Measurements from ENCODE around the gene SH3RF3. TPM values are rescaled to one million over a fixed set of nuclear protein-coding genes. Genes with fewer than 3 reads are reported as not detected.

The SH3RF3 gene
- total and polyA plus RNA-seq, 4 donors, result 2.9 to 9.7 (median 8.6) TPM

DNA sequence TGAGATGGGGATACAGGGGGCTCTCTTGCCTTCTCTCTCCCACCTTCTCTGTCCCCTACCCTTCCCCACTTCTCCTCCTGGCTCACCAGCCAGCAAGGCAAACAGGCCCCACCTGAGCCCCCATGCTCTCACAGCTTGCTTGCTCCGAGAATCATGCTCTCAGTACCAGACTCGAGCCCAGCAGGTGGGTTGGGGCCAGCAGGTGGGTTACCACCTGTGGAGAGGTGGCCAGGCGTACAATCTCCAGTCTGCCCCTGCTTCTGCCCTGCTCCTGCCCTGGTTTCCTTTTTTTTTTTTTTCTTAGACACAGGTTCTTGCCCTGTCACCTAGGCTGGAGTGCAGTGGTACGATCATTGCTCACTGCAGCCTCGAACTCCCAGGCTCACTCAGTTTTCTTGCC, 214.5 kb downstream of the SH3RF3 start:
- 96 to 97% methylated on average over 5 of the region's 5 CpGs for WGBS, 2 donors
- Histone ChIP-seq H3K36me3 (ENCODE audit: control insufficient read depth in 4 of 4, insufficient read depth in 4 of 4, low read length in 4 of 4) (no peaks in the 10 kb centered on the region), H3K27ac (ENCODE audit: low read depth in 1 of 2, low read length in 1 of 2) (no peak overlapping the region), H3K9me3 (ENCODE audit: control insufficient read depth in 4 of 4, insufficient read depth in 3 of 4, low read length in 3 of 4) (no peaks in the 10 kb centered on the region), H3K4me1 (ENCODE audit: control insufficient read depth in 5 of 5, insufficient read depth in 5 of 5, low read length in 5 of 5) (peaks cover 0 to 15% (median 0%) of the 10 kb centered on the region in 5 donors), H3K9ac (ENCODE audit: insufficient read depth in 1 of 2, low read length in 2 of 2) (no peak overlapping the region), H3K27me3 (ENCODE audit: control insufficient read depth in 3 of 3, insufficient read depth in 3 of 3, low read length in 2 of 3) (no peaks in the 10 kb centered on the region), H3K4me3 (no peak overlapping the region)
- DNase-seq, result no peak
- TF ChIP-seq, protein P1, sequence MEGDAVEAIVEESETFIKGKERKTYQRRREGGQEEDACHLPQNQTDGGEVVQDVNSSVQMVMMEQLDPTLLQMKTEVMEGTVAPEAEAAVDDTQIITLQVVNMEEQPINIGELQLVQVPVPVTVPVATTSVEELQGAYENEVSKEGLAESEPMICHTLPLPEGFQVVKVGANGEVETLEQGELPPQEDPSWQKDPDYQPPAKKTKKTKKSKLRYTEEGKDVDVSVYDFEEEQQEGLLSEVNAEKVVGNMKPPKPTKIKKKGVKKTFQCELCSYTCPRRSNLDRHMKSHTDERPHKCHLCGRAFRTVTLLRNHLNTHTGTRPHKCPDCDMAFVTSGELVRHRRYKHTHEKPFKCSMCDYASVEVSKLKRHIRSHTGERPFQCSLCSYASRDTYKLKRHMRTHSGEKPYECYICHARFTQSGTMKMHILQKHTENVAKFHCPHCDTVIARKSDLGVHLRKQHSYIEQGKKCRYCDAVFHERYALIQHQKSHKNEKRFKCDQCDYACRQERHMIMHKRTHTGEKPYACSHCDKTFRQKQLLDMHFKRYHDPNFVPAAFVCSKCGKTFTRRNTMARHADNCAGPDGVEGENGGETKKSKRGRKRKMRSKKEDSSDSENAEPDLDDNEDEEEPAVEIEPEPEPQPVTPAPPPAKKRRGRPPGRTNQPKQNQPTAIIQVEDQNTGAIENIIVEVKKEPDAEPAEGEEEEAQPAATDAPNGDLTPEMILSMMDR (IDR thresholded peaks at IDR 0.05; ENCODE audit: control extremely low read depth, extremely low read depth), result no peak
- no peak for ATAC-seq (ENCODE audit: insufficient read depth, low FRiP score)

DNA sequence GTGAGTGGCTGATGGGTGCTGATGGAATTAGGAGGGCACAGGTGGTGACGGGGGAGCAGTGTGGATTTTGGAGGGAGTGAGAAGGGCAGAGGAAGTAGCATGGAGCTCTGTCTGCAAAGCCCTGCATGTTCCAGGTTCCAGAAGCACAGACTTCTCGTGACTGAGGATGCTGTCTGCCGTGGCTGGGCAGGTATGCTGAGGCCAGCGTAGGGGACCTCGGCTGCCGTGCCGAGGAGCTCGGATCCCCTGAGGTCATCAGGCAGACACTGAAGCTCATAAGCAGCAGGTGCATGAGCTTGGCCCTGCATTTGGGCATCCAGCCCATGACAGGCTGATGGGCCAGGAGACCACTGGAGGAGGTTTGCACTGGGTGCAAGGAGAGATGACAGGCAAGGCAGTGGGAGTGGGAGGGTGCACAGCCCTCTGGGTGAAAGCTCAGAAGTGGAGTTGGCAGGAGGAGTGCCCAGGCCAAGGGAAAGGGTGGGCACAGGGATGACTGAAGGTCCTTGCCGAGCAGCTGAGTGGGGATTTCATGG, 215.3 kb downstream of the SH3RF3 start:
- H3K9ac ChIP-seq (ENCODE audit: insufficient read depth in 1 of 2, low read length in 2 of 2), result no peak overlapping the region
- 96% methylated on average over 9 of the region's 9 CpGs for WGBS, 2 donors
- no peak for DNase-seq

DNA sequence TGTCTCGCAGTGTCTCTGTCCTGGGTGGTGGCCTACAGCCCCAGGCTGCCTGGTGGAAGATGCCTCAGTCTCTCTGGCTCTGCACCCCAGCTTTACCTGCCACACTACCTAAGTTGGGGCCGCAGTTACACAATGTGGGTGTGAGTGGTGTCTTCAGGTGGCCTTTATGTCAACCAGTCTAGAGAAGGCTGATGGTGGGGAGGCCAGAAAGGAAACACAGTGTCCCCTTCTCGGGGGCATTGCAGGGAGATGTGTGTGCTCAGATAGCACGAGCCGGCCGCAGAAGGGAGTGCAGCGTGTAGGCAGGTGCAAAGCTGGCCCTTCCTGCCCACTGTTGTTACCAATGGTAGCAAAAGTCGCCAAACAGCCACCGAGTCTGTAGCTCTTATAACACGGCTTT, 216.1 kb downstream of the SH3RF3 start:
- Histone ChIP-seq H3K27ac (ENCODE audit: low read depth in 1 of 2, low read length in 1 of 2) (no peak overlapping the region), H3K4me3 (no peak overlapping the region), H3K27me3 (ENCODE audit: control insufficient read depth in 3 of 3, insufficient read depth in 3 of 3, low read length in 2 of 3) (no peaks in the 10 kb centered on the region), H3K36me3 (ENCODE audit: control insufficient read depth in 4 of 4, insufficient read depth in 4 of 4, low read length in 4 of 4) (no peaks in the 10 kb centered on the region), H3K9ac (ENCODE audit: insufficient read depth in 1 of 2, low read length in 2 of 2) (no peak overlapping the region), H3K9me3 (ENCODE audit: control insufficient read depth in 4 of 4, insufficient read depth in 3 of 4, low read length in 3 of 4) (no peaks in the 10 kb centered on the region), H3K4me1 (ENCODE audit: control insufficient read depth in 5 of 5, insufficient read depth in 5 of 5, low read length in 5 of 5) (peaks cover 0 to 15% (median 5%) of the 10 kb centered on the region in 5 donors)
- TF ChIP-seq, protein P1 (IDR thresholded peaks at IDR 0.05; ENCODE audit: control extremely low read depth, extremely low read depth), result no peak
- 85 to 90% methylated on average over 10 of the region's 10 CpGs for WGBS, 2 donors
- DNase-seq (no peak), ATAC-seq (ENCODE audit: insufficient read depth, low FRiP score) (no peak)

More for the DNA sequence above, 215.3 kb downstream of the SH3RF3 start:
- Histone ChIP-seq H3K9me3 (ENCODE audit: control insufficient read depth in 4 of 4, insufficient read depth in 3 of 4, low read length in 3 of 4) (no peaks in the 10 kb centered on the region), H3K27ac (ENCODE audit: low read depth in 1 of 2, low read length in 1 of 2) (no peak overlapping the region), H3K27me3 (ENCODE audit: control insufficient read depth in 3 of 3, insufficient read depth in 3 of 3, low read length in 2 of 3) (no peaks in the 10 kb centered on the region), H3K4me3 (no peak overlapping the region), H3K36me3 (ENCODE audit: control insufficient read depth in 4 of 4, insufficient read depth in 4 of 4, low read length in 4 of 4) (no peaks in the 10 kb centered on the region), H3K4me1 (ENCODE audit: control insufficient read depth in 5 of 5, insufficient read depth in 5 of 5, low read length in 5 of 5) (peaks cover 0 to 13% (median 1%) of the 10 kb centered on the region in 5 donors)
- TF ChIP-seq, protein P1 (IDR thresholded peaks at IDR 0.05; ENCODE audit: control extremely low read depth, extremely low read depth), result no peak
- no peak for ATAC-seq (ENCODE audit: insufficient read depth, low FRiP score)

Data from lung (tissue), 12 donors.